GM23338 (cell line): ENCODE measurements around the gene ZNF595. TPM values are rescaled to one million over a fixed set of nuclear protein-coding genes. Genes with fewer than 3 reads are reported as not detected.
"Not testable (repeated sequence)": the region's sequence is repeated elsewhere in the genome, so short reads cannot be mapped to it uniquely, and the experiment has no call there.

Experiments
- ATAC-seq: fragments of 200-7000 bp; cut with Tn5 transposase; 3 replicates; pipeline ENCODE4 v1.9.1; 2020
- DNase-seq: peaks from one replicate; pipeline ENCODE4 v3.0.0-alpha.2; 2015; ENCODE audit warnings: low spot score
- H2AFZ ChIP-seq: fragments of 200-600 bp; sonication (generic); 2 replicates; pipeline ENCODE4 v1.8.0; 2016; ENCODE audit warnings: antibody characterized with exemption, mild to moderate bottlenecking, moderate library complexity
- H3F3A ChIP-seq: fragments of 200-600 bp; sonication (generic); replicated peaks from 2 replicates; pipeline ENCODE4 v1.8.0; 2017; ENCODE audit warnings: antibody characterized with exemption, mixed run types, low read depth
- H3K27ac ChIP-seq: fragments of 200-600 bp; sonication (generic); 2 replicates; pipeline ENCODE4 v1.6.1; 2016; ENCODE audit warnings: low read depth
- H3K27me3 ChIP-seq: fragments of 200-600 bp; sonication (generic); 2 replicates; pipeline ENCODE4 v1.8.0; 2016; ENCODE audit warnings: mild to moderate bottlenecking, mixed run types, moderate library complexity; ENCODE audit not compliant: insufficient read depth
- H3K36me3 ChIP-seq: fragments of 200-600 bp; sonication (generic); 2 replicates; pipeline ENCODE4 v1.8.0; 2016; ENCODE audit warnings: mild to moderate bottlenecking; ENCODE audit not compliant: insufficient read depth
- H3K4me1 ChIP-seq: fragments of 200-600 bp; sonication (generic); 2 replicates; pipeline ENCODE4 v1.8.0; 2016; ENCODE audit warnings: mild to moderate bottlenecking, moderate library complexity; ENCODE audit not compliant: insufficient read depth
- H3K4me2 ChIP-seq: fragments of 200-600 bp; sonication (generic); 2 replicates; pipeline ENCODE4 v1.7.1; 2017; ENCODE audit warnings: mixed run types
- H3K4me3 ChIP-seq: fragments of 200-600 bp; sonication (generic); 2 replicates; pipeline ENCODE4 v1.6.1; 2016; ENCODE audit warnings: mixed run types
- H3K79me2 ChIP-seq: fragments of 200-600 bp; sonication (generic); replicated peaks from 2 replicates; pipeline ENCODE4 v1.8.0; 2017; ENCODE audit warnings: mild to moderate bottlenecking; ENCODE audit not compliant: insufficient read depth
- H3K9me2 ChIP-seq: fragments of 200-600 bp; sonication (generic); 2 replicates; pipeline ENCODE4 v1.8.0; 2017; ENCODE audit not compliant: insufficient read depth
- H4K20me1 ChIP-seq: fragments of 200-600 bp; sonication (generic); replicated peaks from 2 replicates; pipeline ENCODE4 v1.8.0; 2017; ENCODE audit warnings: mild to moderate bottlenecking; ENCODE audit not compliant: insufficient read depth
- H3K27ac Mint-ChIP-seq: 2 replicates; pipeline ENCODE4 v1.8.0; 2020; ENCODE audit warnings: inconsistent platforms, mild to moderate bottlenecking, moderate library complexity, mixed read lengths
- H3K27me3 Mint-ChIP-seq: 3 replicates; pipeline ENCODE4 v1.8.0; 2022; ENCODE audit warnings: low read depth, mild to moderate bottlenecking, moderate library complexity, mixed read lengths, inconsistent platforms; ENCODE audit not compliant: insufficient read depth, poor library complexity
- H3K36me3 Mint-ChIP-seq: 3 replicates; pipeline ENCODE4 v1.8.0; 2021; ENCODE audit warnings: low read depth, mild to moderate bottlenecking, inconsistent platforms, moderate library complexity, mixed read lengths
- H3K4me1 Mint-ChIP-seq: 3 replicates; pipeline ENCODE4 v1.8.0; 2020; ENCODE audit warnings: mild to moderate bottlenecking, inconsistent platforms, mixed read lengths
- H3K4me3 Mint-ChIP-seq: 3 replicates; pipeline ENCODE4 v1.8.0; 2021; ENCODE audit warnings: moderate library complexity, mild to moderate bottlenecking, inconsistent platforms, mixed read lengths
- H3K9me3 Mint-ChIP-seq: 3 replicates; pipeline ENCODE4 v1.8.0; 2020; ENCODE audit warnings: moderate library complexity, mild to moderate bottlenecking, inconsistent platforms, mixed read lengths
- CREB1 ChIP-seq: fragments of 250-450 bp; sonication (Bioruptor Pico); IDR thresholded peaks from 2 replicates; pipeline ENCODE4 v1.5.0; 2020; ENCODE audit warnings: low read depth, mild to moderate bottlenecking, moderate library complexity
- EZH2 ChIP-seq: fragments of 200-600 bp; sonication (generic); IDR thresholded peaks from one replicate; pipeline ENCODE4 v1.8.0; 2017; ENCODE audit warnings: antibody characterized with exemption, mild to moderate bottlenecking, low read depth; ENCODE audit not compliant: unreplicated experiment
- EZH2phosphoT487 ChIP-seq: fragments of 200-600 bp; sonication (generic); IDR thresholded peaks from one replicate; pipeline ENCODE4 v1.8.1; 2018; ENCODE audit warnings: antibody characterized with exemption; ENCODE audit not compliant: unreplicated experiment
- ZNF114 ChIP-seq: fragments of 250-450 bp; sonication (Bioruptor Pico); IDR thresholded peaks from 2 replicates; pipeline ENCODE4 v1.5.0; 2020; ENCODE audit warnings: mild to moderate bottlenecking, moderate library complexity
- polyA plus RNA-seq: library from polyadenylated mRNA; unstranded; fragments of >200 nt; fragmentation: Nextera tagmentation; extraction: Ambion mirVana; gene quantifications from 2 replicates; pipeline ENCODE4 v1.2.1, GENCODE V29; 2016
- total RNA-seq: library from RNA; depleted of rRNA; stranded (reverse); fragments of >200 nt; shearing (Covaris generic); gene quantifications from 2 replicates; pipeline ENCODE4 v1.2.3, GENCODE V29; 2014
- TF ChIP-seq, protein P1 (sequence below): fragments of 250-450 bp; sonication (Bioruptor Pico); IDR thresholded peaks from 2 replicates; pipeline ENCODE4 v1.5.0; 2020; ENCODE audit warnings: mild to moderate bottlenecking, moderate library complexity

ZNF595 gene
- total and polyA plus RNA-seq, 2 experiments from 2014 or later: 23.2 to 31.7 TPM

DNA sequence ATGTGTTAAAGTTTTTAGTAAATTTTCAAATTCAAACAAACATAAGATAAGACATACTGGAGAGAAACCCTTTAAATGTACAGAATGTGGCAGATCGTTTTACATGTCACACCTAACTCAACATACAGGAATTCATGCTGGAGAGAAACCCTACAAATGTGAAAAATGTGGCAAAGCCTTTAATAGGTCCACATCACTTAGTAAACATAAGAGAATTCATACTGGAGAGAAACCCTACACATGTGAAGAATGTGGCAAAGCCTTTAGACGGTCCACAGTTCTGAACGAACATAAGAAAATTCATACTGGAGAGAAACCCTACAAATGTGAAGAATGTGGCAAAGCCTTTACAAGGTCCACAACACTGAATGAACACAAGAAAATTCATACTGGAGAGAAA lies 32.8 kb downstream of the ZNF595 start (continued):
- TF ChIP-seq, protein P1, sequence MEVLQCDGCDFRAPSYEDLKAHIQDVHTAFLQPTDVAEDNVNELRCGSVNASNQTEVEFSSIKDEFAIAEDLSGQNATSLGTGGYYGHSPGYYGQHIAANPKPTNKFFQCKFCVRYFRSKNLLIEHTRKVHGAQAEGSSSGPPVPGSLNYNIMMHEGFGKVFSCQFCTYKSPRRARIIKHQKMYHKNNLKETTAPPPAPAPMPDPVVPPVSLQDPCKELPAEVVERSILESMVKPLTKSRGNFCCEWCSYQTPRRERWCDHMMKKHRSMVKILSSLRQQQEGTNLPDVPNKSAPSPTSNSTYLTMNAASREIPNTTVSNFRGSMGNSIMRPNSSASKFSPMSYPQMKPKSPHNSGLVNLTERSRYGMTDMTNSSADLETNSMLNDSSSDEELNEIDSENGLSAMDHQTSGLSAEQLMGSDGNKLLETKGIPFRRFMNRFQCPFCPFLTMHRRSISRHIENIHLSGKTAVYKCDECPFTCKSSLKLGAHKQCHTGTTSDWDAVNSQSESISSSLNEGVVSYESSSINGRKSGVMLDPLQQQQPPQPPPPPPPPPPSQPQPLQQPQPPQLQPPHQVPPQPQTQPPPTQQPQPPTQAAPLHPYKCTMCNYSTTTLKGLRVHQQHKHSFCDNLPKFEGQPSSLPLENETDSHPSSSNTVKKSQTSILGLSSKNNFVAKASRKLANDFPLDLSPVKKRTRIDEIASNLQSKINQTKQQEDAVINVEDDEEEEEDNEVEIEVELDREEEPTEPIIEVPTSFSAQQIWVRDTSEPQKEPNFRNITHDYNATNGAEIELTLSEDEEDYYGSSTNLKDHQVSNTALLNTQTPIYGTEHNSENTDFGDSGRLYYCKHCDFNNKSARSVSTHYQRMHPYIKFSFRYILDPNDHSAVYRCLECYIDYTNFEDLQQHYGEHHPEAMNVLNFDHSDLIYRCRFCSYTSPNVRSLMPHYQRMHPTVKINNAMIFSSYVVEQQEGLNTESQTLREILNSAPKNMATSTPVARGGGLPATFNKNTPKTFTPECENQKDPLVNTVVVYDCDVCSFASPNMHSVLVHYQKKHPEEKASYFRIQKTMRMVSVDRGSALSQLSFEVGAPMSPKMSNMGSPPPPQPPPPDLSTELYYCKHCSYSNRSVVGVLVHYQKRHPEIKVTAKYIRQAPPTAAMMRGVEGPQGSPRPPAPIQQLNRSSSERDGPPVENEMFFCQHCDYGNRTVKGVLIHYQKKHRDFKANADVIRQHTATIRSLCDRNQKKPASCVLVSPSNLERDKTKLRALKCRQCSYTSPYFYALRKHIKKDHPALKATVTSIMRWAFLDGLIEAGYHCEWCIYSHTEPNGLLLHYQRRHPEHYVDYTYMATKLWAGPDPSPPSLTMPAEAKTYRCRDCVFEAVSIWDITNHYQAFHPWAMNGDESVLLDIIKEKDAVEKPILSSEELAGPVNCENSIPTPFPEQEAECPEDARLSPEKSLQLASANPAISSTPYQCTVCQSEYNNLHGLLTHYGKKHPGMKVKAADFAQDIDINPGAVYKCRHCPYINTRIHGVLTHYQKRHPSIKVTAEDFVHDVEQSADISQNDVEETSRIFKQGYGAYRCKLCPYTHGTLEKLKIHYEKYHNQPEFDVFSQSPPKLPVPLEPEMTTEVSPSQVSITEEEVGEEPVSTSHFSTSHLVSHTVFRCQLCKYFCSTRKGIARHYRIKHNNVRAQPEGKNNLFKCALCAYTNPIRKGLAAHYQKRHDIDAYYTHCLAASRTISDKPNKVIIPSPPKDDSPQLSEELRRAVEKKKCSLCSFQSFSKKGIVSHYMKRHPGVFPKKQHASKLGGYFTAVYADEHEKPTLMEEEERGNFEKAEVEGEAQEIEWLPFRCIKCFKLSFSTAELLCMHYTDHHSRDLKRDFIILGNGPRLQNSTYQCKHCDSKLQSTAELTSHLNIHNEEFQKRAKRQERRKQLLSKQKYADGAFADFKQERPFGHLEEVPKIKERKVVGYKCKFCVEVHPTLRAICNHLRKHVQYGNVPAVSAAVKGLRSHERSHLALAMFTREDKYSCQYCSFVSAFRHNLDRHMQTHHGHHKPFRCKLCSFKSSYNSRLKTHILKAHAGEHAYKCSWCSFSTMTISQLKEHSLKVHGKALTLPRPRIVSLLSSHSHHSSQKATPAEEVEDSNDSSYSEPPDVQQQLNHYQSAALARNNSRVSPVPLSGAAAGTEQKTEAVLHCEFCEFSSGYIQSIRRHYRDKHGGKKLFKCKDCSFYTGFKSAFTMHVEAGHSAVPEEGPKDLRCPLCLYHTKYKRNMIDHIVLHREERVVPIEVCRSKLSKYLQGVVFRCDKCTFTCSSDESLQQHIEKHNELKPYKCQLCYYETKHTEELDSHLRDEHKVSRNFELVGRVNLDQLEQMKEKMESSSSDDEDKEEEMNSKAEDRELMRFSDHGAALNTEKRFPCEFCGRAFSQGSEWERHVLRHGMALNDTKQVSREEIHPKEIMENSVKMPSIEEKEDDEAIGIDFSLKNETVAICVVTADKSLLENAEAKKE: no peak
- no peak for TF ChIP-seq EZH2phosphoT487
- no peak for TF ChIP-seq EZH2
- TF ChIP-seq ZNF114: no peak
- no peak for TF ChIP-seq CREB1 (CRISPR knock-in tag)

DNA sequence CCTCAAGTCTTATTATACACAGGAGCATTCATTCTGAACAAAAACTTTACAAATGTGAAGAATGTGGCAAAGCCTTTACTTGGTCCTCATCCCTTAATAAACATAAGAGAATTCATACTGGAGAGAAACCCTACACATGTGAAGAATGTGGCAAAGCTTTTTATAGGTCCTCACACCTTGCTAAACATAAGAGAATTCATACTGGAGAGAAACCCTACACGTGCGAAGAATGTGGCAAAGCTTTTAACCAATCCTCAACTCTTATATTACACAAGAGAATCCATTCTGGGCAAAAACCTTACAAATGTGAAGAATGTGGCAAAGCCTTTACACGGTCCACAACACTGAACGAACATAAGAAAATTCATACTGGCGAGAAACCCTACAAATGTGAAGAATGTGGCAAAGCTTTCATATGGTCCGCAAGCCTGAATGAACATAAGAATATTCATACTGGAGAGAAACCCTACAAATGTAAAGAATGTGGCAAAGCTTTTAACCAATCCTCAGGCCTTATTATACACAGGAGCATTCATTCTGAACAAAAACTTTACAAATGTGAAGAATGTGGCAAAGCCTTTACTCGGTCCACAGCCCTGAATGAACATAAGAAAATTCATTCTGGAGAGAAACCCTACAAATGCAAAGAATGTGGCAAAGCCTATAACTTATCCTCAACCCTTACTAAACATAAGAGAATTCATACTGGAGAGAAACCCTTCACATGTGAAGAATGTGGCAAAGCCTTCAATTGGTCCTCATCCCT lies 33.6 kb downstream of the ZNF595 start:
- H3K27me3 ChIP-seq, H3K27me3 Mint-ChIP-seq, ATAC-seq, H3K27ac ChIP-seq, H3K9me2 ChIP-seq, H3K4me1 ChIP-seq, H3K4me3 Mint-ChIP-seq, DNase-seq, H4K20me1 ChIP-seq, H3K27ac Mint-ChIP-seq, H3K4me1 Mint-ChIP-seq, H3F3A ChIP-seq, H2AFZ ChIP-seq, H3K4me2 ChIP-seq: not testable (repeated sequence)
- H3K36me3 Mint-ChIP-seq: peaks cover 98% of the 10 kb centered on the region
- H3K79me2 ChIP-seq: peaks cover 16% of the 10 kb centered on the region
- H3K4me3 ChIP-seq: peak overlapping the region; percentile 11; the same call in 1 of the 2 replicates
- peaks cover 91% of the 10 kb centered on the region for H3K36me3 ChIP-seq
- H3K9me3 Mint-ChIP-seq: peaks cover 98% of the 10 kb centered on the region
